Memory B cell (primary cell): ENCODE data around the gene UGT2B10.

Experiments used
- ATAC-seq: fragments of 150-1000 bp; cut with Tn5 transposase; 2 replicates; pipeline ENCODE4 v1.10.0; 2021; ENCODE audit warnings: low read depth, mild to moderate bottlenecking, moderate library complexity
- DNase-seq, 2 donors: peaks; one replicate each; pipeline ENCODE4 v3.0.0; 2022; ENCODE audit warnings: low spot score in 2 of 2
- H3K27ac Mint-ChIP-seq: one replicate; pipeline ENCODE4 v1.8.0; 2022; ENCODE audit warnings: mild to moderate bottlenecking, moderate library complexity, mixed read lengths
- H3K27me3 Mint-ChIP-seq: one replicate; pipeline ENCODE4 v1.8.0; 2022; ENCODE audit warnings: mixed read lengths
- H3K36me3 Mint-ChIP-seq: one replicate; pipeline ENCODE4 v1.8.0; 2022; ENCODE audit warnings: mild to moderate bottlenecking, mixed read lengths
- H3K4me1 Mint-ChIP-seq: one replicate; pipeline ENCODE4 v1.8.0; 2022; ENCODE audit warnings: mixed read lengths
- H3K4me3 Mint-ChIP-seq: one replicate; pipeline ENCODE4 v1.8.0; 2022; ENCODE audit warnings: mild to moderate bottlenecking, moderate library complexity, mixed read lengths
- H3K9me3 Mint-ChIP-seq: one replicate; pipeline ENCODE4 v1.8.0; 2022; ENCODE audit warnings: mixed read lengths

Gene UGT2B10

DNA sequence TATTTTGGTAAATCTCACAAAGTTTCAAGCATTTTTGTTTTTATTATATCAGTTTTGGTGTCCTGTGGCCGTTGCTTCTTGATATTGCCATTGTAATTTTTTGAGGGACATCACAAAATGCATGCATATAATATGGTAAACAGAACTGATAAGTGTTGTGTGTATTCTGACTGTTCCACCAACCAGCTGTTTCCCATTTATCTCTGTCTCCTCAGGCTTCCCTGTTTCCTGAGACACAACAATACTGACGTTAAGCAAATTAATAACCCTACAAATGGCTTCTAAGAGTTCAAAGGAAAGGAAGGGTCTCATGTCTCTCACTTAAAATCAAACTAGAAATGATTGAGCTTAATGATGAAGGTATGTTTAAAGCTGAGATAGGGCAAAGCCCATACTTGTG is 40.0 kb downstream of the UGT2B10 start:
- Mint-ChIP-seq H3K27me3 (peaks cover 1% of the 10 kb centered on the region), H3K27ac (no peak overlapping the region), H3K4me3 (no peak overlapping the region), H3K36me3 (no peaks in the 10 kb centered on the region), H3K9me3 (peaks cover 6% of the 10 kb centered on the region), H3K4me1 (no peaks in the 10 kb centered on the region)
- ATAC-seq (no peak), DNase-seq (no peak)

DNA sequence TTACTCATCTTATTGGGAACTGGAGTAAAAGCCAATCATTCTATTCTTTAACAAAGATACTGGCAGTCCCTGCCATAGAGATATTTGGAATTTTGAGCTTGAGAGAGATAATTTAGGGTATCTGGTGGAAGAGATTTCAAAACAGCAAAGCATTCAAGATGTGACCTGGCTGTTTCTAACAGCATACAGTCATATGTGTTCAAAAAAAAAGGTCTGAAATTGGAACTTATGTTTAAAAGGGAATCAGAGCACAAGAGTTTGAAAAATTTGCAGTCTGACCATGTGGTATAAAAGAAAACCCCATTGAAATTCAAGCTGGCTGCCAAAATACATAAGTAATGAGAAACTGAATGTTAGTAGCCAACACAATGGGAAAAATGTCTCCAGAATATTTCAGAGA is 42.2 kb downstream of the UGT2B10 start:
- ATAC-seq: no peak
- DNase-seq: no peak
- H3K9me3 Mint-ChIP-seq: peaks cover 6% of the 10 kb centered on the region
- H3K27ac Mint-ChIP-seq: no peak overlapping the region
- no peaks in the 10 kb centered on the region for H3K36me3 Mint-ChIP-seq
- H3K27me3 Mint-ChIP-seq: peaks cover 1% of the 10 kb centered on the region
- no peaks in the 10 kb centered on the region for H3K4me1 Mint-ChIP-seq
- H3K4me3 Mint-ChIP-seq: no peak overlapping the region

DNA sequence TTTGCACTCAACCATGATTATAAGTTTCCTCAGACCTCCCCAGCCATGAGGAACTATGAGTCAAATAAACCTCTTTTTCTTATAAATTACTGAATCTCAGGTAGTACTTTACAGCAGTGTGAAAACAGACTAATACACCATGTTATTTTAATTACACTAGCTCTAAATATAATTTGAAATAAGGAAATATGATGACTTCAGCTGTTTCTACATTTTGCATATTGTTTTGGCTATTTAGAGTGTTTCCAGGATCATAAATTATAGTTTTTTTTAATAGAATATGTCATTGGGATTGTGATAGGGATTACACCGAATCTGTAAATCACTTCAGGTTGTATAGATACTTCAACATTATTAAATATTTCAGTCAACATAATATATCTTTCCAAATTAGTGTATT is 43.9 kb downstream of the UGT2B10 start:
- no peak overlapping the region for H3K4me3 Mint-ChIP-seq
- no peak overlapping the region for H3K27ac Mint-ChIP-seq
- ATAC-seq: no peak
- peaks cover 6% of the 10 kb centered on the region for H3K9me3 Mint-ChIP-seq
- no peak for DNase-seq
- no peaks in the 10 kb centered on the region for H3K36me3 Mint-ChIP-seq
- H3K4me1 Mint-ChIP-seq: no peaks in the 10 kb centered on the region
- peaks cover 1% of the 10 kb centered on the region for H3K27me3 Mint-ChIP-seq

DNA sequence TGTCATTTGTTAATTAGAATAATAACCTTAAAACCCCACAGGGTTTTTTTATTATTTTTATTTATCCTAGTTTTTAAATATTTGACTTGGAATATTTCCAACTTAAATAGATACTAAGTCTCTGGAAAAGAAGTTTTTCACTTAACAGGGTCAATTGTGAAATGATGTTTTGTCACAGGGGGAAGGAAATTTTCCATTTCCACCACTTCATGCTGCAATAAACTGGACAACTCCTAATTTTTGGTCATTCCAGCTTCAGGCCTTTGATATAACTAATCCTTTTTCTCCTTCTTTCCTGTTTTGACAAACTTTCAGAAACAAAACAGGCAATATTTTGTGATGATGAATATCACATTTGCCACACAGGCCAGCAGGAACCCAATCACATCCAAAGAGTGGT is 45.3 kb downstream of the UGT2B10 start:
- Mint-ChIP-seq H3K27ac (no peak overlapping the region), H3K36me3 (no peaks in the 10 kb centered on the region), H3K9me3 (peaks cover 6% of the 10 kb centered on the region), H3K4me1 (no peaks in the 10 kb centered on the region), H3K27me3 (no peaks in the 10 kb centered on the region), H3K4me3 (no peak overlapping the region)
- ATAC-seq (no peak), DNase-seq (no peak)

DNA sequence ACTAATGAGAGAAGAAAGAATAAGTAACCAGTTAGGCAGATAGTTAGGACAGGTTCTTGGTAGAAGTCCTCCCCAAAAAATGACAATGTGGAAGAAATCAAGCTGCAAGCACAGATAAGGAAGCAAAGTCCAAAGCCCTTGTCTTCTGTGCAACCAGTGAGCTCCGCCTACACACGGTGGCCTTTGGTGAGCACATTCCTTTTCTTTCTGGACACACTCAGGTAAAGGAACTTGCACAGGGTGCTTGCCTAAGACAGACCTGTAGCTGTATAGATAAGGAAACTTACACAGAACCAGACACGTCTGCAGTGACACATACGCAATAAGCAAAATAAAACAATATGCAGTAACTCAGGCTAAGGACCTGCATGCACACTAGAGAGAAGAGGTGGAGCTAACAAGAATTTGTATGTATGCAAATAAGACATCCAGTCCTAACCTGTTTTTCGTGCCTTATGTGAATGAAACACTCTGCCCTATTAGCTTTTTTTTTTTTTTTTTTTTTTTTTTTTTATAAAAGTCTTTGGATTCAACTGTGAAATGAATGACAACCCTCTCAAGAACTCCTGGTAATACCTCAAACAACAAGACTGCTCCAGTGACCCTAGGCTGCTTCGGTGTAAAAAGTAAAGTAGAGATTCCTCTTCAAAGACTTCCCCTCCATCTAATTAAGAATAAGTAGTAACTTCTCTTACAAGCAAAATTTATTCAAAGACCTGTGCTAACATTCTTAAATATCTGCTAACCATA is 48.8 kb downstream of the UGT2B10 start:
- ATAC-seq (no peak), DNase-seq (no peak)
- Mint-ChIP-seq H3K4me3 (no peak overlapping the region), H3K27me3 (no peaks in the 10 kb centered on the region), H3K9me3 (peaks cover 1% of the 10 kb centered on the region), H3K36me3 (no peaks in the 10 kb centered on the region), H3K4me1 (no peaks in the 10 kb centered on the region), H3K27ac (no peak overlapping the region)

DNA sequence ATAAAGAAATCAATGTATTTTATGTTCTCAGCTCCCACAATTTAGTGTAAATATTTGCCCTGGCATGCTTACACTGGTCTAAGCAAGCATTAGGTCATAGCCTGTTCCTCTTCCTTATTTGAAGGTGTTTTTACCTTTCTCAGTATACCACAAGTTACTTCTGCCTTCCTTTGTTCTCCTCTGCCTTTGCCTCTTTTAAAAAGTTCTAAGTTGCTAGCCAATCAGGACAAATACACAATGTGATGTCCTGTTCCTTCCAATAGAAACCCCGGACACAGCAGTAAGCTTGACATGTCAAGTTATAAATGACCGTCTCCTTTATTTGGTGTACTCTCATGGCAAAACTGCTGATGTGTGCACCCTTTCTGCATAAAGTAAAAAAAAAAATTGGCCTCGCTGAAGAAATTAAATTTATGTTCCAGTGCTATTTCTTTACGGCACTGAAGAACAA is 49.4 kb downstream of the UGT2B10 start:
- ATAC-seq: no peak
- no peak overlapping the region for H3K4me3 Mint-ChIP-seq
- peaks cover 1% of the 10 kb centered on the region for H3K9me3 Mint-ChIP-seq
- no peak for DNase-seq
- H3K4me1 Mint-ChIP-seq: no peaks in the 10 kb centered on the region
- H3K27ac Mint-ChIP-seq: no peak overlapping the region
- no peaks in the 10 kb centered on the region for H3K27me3 Mint-ChIP-seq
- H3K36me3 Mint-ChIP-seq: no peaks in the 10 kb centered on the region

DNA sequence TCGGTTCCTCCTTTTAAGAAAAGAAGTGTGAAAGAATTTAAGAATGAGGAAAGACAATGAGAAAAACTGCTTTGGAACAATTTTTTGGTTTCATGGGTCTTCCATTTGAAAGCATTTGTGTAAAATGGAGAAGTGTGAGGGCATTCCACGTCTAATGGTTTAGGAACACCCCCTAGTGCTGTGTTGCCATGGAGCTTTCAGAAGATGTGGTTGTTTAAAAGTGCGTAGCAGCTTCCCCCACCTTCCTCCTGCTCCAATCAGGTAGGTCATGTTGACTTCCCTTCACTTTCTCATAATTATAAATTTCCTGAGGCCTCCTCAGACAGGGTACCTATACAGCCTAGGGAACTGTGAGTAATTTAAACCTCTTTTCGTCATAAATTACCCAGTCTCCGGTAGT is 50.0 kb downstream of the UGT2B10 start:
- Mint-ChIP-seq H3K27me3 (no peaks in the 10 kb centered on the region), H3K4me1 (no peaks in the 10 kb centered on the region), H3K4me3 (no peak overlapping the region)

DNA sequence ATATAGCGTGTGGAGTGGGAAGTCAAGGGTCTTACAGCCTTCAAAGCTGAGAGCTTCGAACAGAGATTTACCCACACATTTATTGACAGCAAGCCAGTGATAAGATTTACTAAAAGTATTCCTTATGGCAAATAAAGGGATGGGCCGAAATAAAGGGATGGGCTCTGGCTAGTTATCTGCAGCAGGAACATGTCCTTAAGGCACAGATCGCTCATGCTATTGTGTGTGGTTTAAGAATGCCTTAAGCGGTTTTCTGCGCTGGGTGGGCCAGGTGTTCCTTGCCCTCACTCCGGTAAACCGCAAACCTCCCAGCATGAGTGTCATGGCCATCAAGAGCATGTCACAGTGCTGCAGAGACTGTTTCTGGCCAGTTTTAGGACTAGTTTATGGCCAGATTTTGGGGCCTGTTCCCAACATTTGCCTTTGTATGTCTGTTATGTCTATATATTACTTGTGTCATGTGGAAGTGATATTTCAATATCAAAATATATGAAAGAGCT is 53.5 kb downstream of the UGT2B10 start:
- Mint-ChIP-seq H3K36me3 (no peaks in the 10 kb centered on the region), H3K27ac (no peak overlapping the region), H3K4me1 (no peaks in the 10 kb centered on the region), H3K4me3 (no peak overlapping the region), H3K9me3 (no peaks in the 10 kb centered on the region), H3K27me3 (no peaks in the 10 kb centered on the region)
- no peak for ATAC-seq
- no peak for DNase-seq

More for the DNA sequence above, 50.0 kb downstream of the UGT2B10 start:
- no peaks in the 10 kb centered on the region for H3K36me3 Mint-ChIP-seq
- no peak overlapping the region for H3K27ac Mint-ChIP-seq
- H3K9me3 Mint-ChIP-seq: no peaks in the 10 kb centered on the region
- no peak for ATAC-seq
- DNase-seq: no peak

DNA sequence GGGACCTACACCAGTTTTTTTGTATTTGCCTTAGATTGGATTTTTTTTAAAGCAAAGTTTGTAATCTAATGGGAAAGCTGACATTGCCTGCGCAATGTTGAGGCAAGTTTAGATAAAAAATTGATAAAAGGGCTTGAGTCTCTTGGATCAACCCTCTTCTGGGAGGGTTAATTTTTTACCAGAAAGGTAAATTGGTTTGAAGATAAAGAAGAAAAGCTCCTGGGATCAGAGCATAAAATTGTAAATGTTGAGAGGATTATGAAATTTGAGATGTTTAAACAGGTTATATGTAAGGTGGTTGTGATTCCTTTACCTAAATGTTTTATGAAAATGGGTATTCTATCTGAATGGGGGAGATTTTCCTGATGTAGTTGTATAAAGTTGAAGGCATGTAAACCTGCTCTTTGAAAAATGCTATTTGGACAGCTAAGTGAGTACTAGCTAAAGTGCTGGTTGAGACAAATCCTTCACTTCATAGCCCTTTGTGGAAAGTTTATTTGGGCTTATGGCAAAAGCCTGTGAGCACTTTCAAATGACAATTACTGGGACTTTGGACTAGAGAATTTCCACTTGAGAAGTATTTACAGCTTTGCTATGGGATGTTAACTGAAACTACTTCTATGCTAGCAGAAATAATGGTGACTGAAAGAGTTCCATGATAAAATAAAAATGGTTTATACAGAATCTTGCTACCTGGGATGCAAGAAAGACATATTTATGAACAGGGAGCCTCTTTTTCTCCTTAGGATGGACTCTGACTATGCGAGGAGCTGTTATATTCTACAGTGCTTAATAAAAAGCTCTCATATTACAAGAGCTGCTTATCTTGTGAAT is 56.2 kb downstream of the UGT2B10 start:
- ATAC-seq (no peak), DNase-seq (no peak)
- H3K36me3 Mint-ChIP-seq: no peaks in the 10 kb centered on the region
- H3K27ac Mint-ChIP-seq: no peak overlapping the region
- H3K4me1 Mint-ChIP-seq: no peaks in the 10 kb centered on the region
- H3K9me3 Mint-ChIP-seq: no peaks in the 10 kb centered on the region
- no peaks in the 10 kb centered on the region for H3K27me3 Mint-ChIP-seq
- H3K4me3 Mint-ChIP-seq: no peak overlapping the region

DNA sequence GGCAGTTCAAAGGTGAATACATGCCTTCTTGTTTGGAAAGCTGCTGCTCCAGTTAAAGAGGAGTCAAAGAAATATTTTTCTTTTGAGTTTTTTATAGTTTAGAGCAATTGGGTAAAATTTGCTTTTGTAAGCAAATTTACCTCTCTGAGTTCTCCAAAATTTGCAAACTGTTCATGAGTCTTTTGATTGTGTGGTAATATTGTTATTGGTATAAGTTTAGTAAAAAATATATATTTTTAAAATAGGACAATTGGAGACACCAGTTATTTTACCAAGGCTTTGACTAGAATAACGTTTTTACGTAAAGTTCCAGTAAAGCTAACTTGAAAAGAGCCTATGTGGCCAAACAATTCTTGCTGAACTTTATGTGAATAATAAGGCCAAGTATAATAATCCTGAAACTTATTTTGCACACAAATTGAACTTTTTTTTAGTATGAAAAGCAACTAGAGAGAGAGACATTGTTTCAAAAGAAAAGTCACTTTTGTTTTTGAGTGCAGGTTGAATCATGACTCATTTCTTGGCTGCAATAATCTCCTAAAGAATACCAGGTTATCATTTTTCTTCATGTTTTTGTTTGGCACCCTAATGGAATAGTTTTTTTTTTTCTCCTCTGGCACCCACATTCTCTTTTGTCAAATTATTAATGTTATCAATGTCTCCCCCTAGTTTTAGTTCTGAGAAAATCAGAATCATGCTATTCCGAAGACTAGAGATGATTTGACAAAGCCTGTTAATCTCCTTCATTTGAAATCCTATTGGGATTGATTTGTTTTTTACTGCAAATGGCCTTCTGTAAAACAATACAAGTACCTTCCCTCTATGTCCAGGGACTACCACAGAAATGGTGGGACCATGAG is 57.1 kb downstream of the UGT2B10 start:
- H3K4me3 Mint-ChIP-seq: no peak overlapping the region
- H3K27me3 Mint-ChIP-seq: no peaks in the 10 kb centered on the region
- no peaks in the 10 kb centered on the region for H3K36me3 Mint-ChIP-seq
- no peaks in the 10 kb centered on the region for H3K4me1 Mint-ChIP-seq
- DNase-seq: no peak
- no peak for ATAC-seq
- H3K27ac Mint-ChIP-seq: no peak overlapping the region
- no peaks in the 10 kb centered on the region for H3K9me3 Mint-ChIP-seq

DNA sequence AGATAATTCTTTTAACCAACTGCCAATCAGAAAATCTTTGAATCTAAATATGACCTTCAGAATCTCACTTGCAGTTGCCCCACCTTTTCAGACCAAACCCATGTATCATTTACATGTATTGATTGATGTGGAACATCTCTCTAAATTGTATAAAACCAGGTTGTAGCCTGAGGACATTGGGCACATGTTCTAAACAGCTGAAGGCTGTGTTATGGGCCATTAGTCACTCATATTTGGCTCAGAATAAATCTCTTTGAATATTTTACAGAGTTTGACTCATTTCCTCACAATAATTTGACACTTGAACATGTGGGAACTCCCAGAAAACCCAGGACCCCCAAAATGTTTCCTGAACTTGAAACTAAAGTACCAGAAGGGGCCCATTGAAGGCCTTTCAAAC is 58.7 kb downstream of the UGT2B10 start:
- H3K4me1 Mint-ChIP-seq: no peaks in the 10 kb centered on the region
- no peaks in the 10 kb centered on the region for H3K36me3 Mint-ChIP-seq
- DNase-seq: no peak

DNA sequence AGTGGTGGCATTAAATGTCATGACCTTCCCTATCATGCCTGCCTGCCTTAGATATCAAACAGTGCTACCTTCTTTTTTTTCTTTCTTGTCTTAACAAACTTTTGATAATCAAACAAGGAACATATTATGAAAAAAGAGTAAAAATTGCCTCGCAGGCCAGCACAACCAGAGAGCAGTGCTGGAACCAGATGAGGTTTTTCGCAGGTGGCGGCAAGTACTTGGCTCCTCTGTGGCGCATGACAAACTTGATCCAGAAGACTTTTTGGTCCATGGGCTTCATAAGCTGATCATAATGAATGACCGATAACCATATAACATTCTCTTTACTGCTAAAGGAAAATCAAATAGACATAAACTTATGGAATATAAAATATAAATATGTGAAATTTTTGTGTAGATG is 61.8 kb downstream of the UGT2B10 start:
- Mint-ChIP-seq H3K9me3 (no peaks in the 10 kb centered on the region), H3K36me3 (no peaks in the 10 kb centered on the region), H3K27ac (no peak overlapping the region), H3K4me1 (no peaks in the 10 kb centered on the region), H3K27me3 (no peaks in the 10 kb centered on the region), H3K4me3 (no peak overlapping the region)
- no peak for DNase-seq
- ATAC-seq: no peak

More for the DNA sequence above, 58.7 kb downstream of the UGT2B10 start:
- Mint-ChIP-seq H3K27ac (no peak overlapping the region), H3K4me3 (no peak overlapping the region), H3K9me3 (no peaks in the 10 kb centered on the region), H3K27me3 (no peaks in the 10 kb centered on the region)
- ATAC-seq: no peak

DNA sequence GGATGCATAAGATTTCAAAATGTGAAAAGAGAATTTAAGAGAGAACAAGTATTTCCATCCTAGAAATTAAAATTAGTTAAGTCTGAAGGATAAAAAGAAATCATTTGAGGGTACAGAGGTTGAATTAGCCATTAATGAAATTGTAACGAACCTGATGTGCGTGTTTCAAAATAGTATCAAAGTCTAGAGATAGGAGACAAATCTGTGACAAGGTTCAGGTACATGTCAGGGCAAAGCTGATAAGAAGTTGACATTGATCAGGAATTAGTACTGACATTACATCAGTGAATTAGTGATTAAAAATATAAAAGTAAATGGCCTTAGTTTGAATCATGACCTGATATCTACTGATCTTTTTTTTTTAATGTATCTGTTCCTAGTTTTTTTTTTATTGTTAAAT is 62.3 kb downstream of the UGT2B10 start:
- Mint-ChIP-seq H3K27ac (no peak overlapping the region), H3K4me3 (no peak overlapping the region), H3K36me3 (no peaks in the 10 kb centered on the region)

More for the DNA sequence above, 62.3 kb downstream of the UGT2B10 start:
- no peak for ATAC-seq
- no peaks in the 10 kb centered on the region for H3K27me3 Mint-ChIP-seq
- no peaks in the 10 kb centered on the region for H3K9me3 Mint-ChIP-seq
- no peak for DNase-seq
- no peaks in the 10 kb centered on the region for H3K4me1 Mint-ChIP-seq
